Measurements from ENCODE around the gene YTHDC2.

Gene YTHDC2

DNA sequence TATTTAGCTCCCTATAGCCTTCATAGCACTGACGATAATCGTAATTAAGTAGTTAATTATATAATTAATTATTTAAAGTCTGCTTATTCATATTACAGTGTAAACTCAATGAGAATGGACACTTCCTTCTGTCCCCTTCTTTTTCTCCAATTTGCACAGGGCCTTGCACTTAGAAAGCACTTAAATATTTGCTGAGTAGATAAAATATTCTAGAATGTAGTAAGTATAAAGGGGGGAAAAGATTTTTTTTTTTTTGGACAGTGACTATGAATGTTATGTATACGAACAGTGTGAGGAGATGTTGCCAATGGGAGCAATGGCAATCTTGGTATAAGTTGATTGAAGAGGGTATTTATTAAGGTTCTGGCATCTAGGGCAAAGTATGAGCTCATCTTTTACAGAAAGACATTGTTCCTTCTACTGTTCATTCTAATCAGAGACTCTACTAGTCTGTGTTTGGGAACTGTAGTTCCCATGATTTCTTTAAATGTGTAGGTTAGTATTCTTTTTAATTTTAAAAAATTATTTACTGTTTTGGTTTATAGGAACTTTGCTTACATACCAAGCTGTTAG, 49.4 kb downstream of the YTHDC2 start:
- Histone ChIP-seq H3K4me2 (no peak overlapping the region), H4K20me1 (no peaks in the 10 kb centered on the region), H3K27ac (no peak overlapping the region), H3K4me3 (no peak overlapping the region), H3K27me3 (no peaks in the 10 kb centered on the region), H3K36me3 (peaks cover 71 to 100% (median 86%) of the 10 kb centered on the region in 11 experiments), H3K9ac (no peak overlapping the region), H3K9me3 (replicated peaks in 1 of 11) (no peaks in the 10 kb centered on the region), H3K4me1 (no peaks in the 10 kb centered on the region)
- TF ChIP-seq Cebpa-rat (IDR thresholded peaks at IDR 0.05) = no peak

- peaks cover 88 to 100% (median 95%) of the 10 kb centered on the region in 11 experiments for H3K36me3 ChIP-seq
Observed at GRCh38 chr5:113569396-113569795, 55.9 kb downstream of the YTHDC2 start.

GRCh38 chr5:113572716-113573115, 59.2 kb downstream of the YTHDC2 start:
- no peak for TF ChIP-seq Cebpa-rat (IDR thresholded peaks at IDR 0.05)
- no peak overlapping the region for H3K4me3 ChIP-seq
- no peak overlapping the region for H3K4me2 ChIP-seq
- H3K9ac ChIP-seq = no peak overlapping the region
- H4K20me1 ChIP-seq = no peaks in the 10 kb centered on the region; a peak in 1 of 22 replicates
- H3K27me3 ChIP-seq = no peaks in the 10 kb centered on the region
- H3K36me3 ChIP-seq = peaks cover 69 to 94% (median 82%) of the 10 kb centered on the region in 11 experiments
- H3K9me3 ChIP-seq (replicated peaks in 1 of 11) = peaks cover 31 to 50% (median 43%) of the 10 kb centered on the region in 11 experiments
- H3K27ac ChIP-seq = no peak overlapping the region
- H3K4me1 ChIP-seq = no peaks in the 10 kb centered on the region

More at GRCh38 chr5:113569396-113569795, 55.9 kb downstream of the YTHDC2 start:
- no peak for TF ChIP-seq Cebpa-rat (IDR thresholded peaks at IDR 0.05)
- Histone ChIP-seq H3K4me2 (no peak overlapping the region), H4K20me1 (no peaks in the 10 kb centered on the region), H3K27ac (no peak overlapping the region), H3K9ac (no peak overlapping the region), H3K4me3 (no peak overlapping the region), H3K27me3 (no peaks in the 10 kb centered on the region), H3K4me1 (no peaks in the 10 kb centered on the region), H3K9me3 (replicated peaks in 1 of 11) (peaks cover 31 to 48% (median 43%) of the 10 kb centered on the region in 11 experiments)

DNA sequence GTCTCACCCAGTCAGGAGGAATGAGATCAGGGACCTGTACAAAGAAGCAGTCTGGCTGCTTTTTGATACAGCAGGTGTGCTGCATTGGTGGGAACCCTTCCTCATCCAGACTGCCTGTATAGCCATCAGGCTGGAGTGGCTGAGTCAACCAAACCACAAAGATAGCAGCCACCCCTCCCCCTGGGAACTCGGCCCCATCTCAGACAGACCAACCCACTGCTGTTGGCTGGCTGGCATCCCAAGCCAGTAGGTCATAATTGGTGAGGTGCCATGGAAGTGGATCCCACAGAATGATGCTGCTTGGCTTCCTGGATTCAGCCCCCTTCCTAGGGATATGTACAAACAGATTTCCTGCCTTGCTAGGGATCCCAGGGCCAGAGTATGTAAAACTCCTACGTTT, 60.9 kb downstream of the YTHDC2 start:
- H3K4me1 ChIP-seq = no peaks in the 10 kb centered on the region

GRCh38 chr5:113575074-113575473, 61.6 kb downstream of the YTHDC2 start:
- no peaks in the 10 kb centered on the region for H3K4me1 ChIP-seq
- no peak for TF ChIP-seq Cebpa-rat (IDR thresholded peaks at IDR 0.05)
- no peak overlapping the region for H3K4me3 ChIP-seq
- peaks cover 28 to 40% (median 35%) of the 10 kb centered on the region in 11 experiments for H3K9me3 ChIP-seq (replicated peaks in 1 of 11)
- no peak overlapping the region for H3K4me2 ChIP-seq
- H3K36me3 ChIP-seq = peaks cover 60 to 80% (median 70%) of the 10 kb centered on the region in 11 experiments
- no peaks in the 10 kb centered on the region; a peak in 1 of 22 replicates for H4K20me1 ChIP-seq
- H3K9ac ChIP-seq = no peak overlapping the region
- H3K27ac ChIP-seq = no peak overlapping the region
- no peaks in the 10 kb centered on the region for H3K27me3 ChIP-seq

More for the DNA sequence above, 60.9 kb downstream of the YTHDC2 start:
- Histone ChIP-seq H3K9ac (no peak overlapping the region), H3K4me2 (no peak overlapping the region), H3K27ac (no peak overlapping the region), H3K27me3 (no peaks in the 10 kb centered on the region), H3K4me3 (no peak overlapping the region), H4K20me1 (no peaks in the 10 kb centered on the region; a peak in 1 of 22 replicates), H3K9me3 (replicated peaks in 1 of 11) (peaks cover 28 to 42% (median 35%) of the 10 kb centered on the region in 11 experiments), H3K36me3 (peaks cover 60 to 80% (median 70%) of the 10 kb centered on the region in 11 experiments)
- TF ChIP-seq Cebpa-rat (IDR thresholded peaks at IDR 0.05) = no peak

- no peak for TF ChIP-seq Cebpa-rat (IDR thresholded peaks at IDR 0.05)
- H4K20me1 ChIP-seq = no peaks in the 10 kb centered on the region; a peak in 1 of 22 replicates
- H3K4me3 ChIP-seq = no peak overlapping the region
- H3K9me3 ChIP-seq (replicated peaks in 1 of 11) = peaks cover 3 to 10% (median 6%) of the 10 kb centered on the region in 11 experiments; a peak in 20 of 22 replicates
- H3K27me3 ChIP-seq = no peaks in the 10 kb centered on the region
- peaks cover 41 to 77% (median 55%) of the 10 kb centered on the region in 11 experiments for H3K36me3 ChIP-seq
- no peak overlapping the region for H3K27ac ChIP-seq
- H3K4me2 ChIP-seq = no peak overlapping the region
- H3K9ac ChIP-seq = no peak overlapping the region
- 0 out of 20 replicates have a peak, but pooled peaks cover 0 to 4% (median 0%) of the 10 kb centered on the region in 10 experiments for H3K4me1 ChIP-seq
Observed at GRCh38 chr5:113578091-113578490, 64.6 kb downstream of the YTHDC2 start.

DNA sequence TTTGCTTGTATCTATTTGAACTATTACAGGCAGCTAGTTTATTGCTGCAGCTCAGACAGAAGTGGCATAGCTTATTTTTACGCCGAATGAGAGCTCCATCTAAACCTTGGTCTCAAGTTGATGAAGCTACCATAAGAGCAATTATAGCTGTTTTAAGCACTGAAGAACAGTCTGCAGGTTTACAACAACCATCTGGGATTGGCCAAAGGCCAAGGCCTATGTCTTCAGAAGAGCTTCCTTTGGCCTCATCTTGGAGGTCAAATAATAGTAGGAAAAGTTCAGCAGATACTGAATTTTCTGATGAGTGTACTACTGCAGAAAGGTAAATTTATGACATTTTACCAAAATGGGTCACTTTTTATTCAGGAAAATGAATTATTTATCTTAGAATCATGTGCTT, 67.9 kb downstream of the YTHDC2 start:
- Histone ChIP-seq H3K4me2 (no peak overlapping the region), H4K20me1 (no peaks in the 10 kb centered on the region), H3K36me3 (peaks cover 29 to 77% (median 55%) of the 10 kb centered on the region in 11 experiments), H3K4me3 (no peak overlapping the region), H3K9me3 (replicated peaks in 1 of 11) (no peaks in the 10 kb centered on the region), H3K27ac (no peak overlapping the region), H3K27me3 (no peaks in the 10 kb centered on the region), H3K9ac (no peak overlapping the region), H3K4me1 (0 out of 20 replicates have a peak, but pooled peaks cover 0 to 4% (median 0%) of the 10 kb centered on the region in 10 experiments)
- no peak for TF ChIP-seq Cebpa-rat (IDR thresholded peaks at IDR 0.05)

DNA sequence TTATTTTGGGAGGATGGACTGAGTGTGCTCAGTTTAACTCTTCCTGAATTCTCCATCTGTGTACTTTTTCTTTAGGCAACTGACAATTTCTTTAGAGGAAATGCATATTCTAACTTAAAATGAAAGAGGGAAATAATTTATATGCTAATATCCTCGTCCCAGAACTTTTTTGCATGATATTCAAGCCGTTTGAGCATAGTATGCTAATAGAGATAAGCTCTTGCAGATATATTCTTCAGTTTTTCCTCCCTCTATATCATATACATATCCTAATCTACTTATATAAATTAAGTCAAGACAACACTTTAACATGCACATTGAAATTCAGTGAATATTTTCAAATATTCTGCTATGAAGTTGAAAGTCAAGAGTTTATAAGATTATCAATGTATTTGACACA, 84.7 kb downstream of the YTHDC2 start:
- Histone ChIP-seq H3K36me3 (peaks cover 7 to 40% (median 23%) of the 10 kb centered on the region in 11 experiments; a peak in 20 of 22 replicates), H4K20me1 (no peaks in the 10 kb centered on the region), H3K4me1 (peaks cover 0 to 20% (median 0%) of the 10 kb centered on the region in 10 experiments; a peak in 6 of 20 replicates), H3K27ac (no peak overlapping the region), H3K4me3 (no peak overlapping the region), H3K27me3 (no peaks in the 10 kb centered on the region), H3K9ac (no peak overlapping the region), H3K4me2 (0 out of 22 replicates have a peak overlapping the region, but pooled peaks of 1 of the 11 experiments have one; percentile 60), H3K9me3 (replicated peaks in 1 of 11) (no peaks in the 10 kb centered on the region)
- no peak for TF ChIP-seq Cebpa-rat (IDR thresholded peaks at IDR 0.05)

GRCh38 chr5:113598926-113599325, 85.4 kb downstream of the YTHDC2 start:
- H3K9ac ChIP-seq = no peak overlapping the region
- no peak overlapping the region for H3K4me3 ChIP-seq
- H3K9me3 ChIP-seq (replicated peaks in 1 of 11) = no peaks in the 10 kb centered on the region
- peak overlapping the region in 3 of 11 experiments; percentile 41 to 60 (median 45); a peak in 6 of 22 replicates for H3K4me2 ChIP-seq
- TF ChIP-seq Cebpa-rat (IDR thresholded peaks at IDR 0.05) = no peak
- H3K36me3 ChIP-seq = peaks cover 4 to 32% (median 15%) of the 10 kb centered on the region in 11 experiments; a peak in 18 of 22 replicates
- no peaks in the 10 kb centered on the region for H4K20me1 ChIP-seq
- H3K4me1 ChIP-seq = peaks cover 0 to 20% (median 0%) of the 10 kb centered on the region in 10 experiments; a peak in 6 of 20 replicates
- H3K27me3 ChIP-seq = no peaks in the 10 kb centered on the region
- no peak overlapping the region for H3K27ac ChIP-seq
